ENCODE results near the gene MRPS27. TPM values are rescaled to one million over a fixed set of nuclear protein-coding genes. Genes with fewer than 3 reads are reported as not detected.
A peak's percentile ranks its signal among the peaks of the same experiment; 100 is the strongest.

MRPS27 gene
- polyA plus RNA-seq, 2 of the 4 experiments (the other 2 are of a cell fraction) = 81.0 to 141 TPM

GRCh38 chr5:72368271-72368670, 48.2 kb upstream of the MRPS27 start:
- Histone ChIP-seq H3K4me2 (no peak overlapping the region), H3K4me1 (peaks cover 21% of the 10 kb centered on the region), H3K27ac (peak overlapping the region in 1 of 2 experiments; percentile 41; a peak in 2 of 6 replicates), H3K9me3 (no peaks in the 10 kb centered on the region), H3K4me3 (no peak overlapping the region)
- POLR2A ChIA-PET = interaction anchor here (1.6 kb wide), 1 partner anchor 451 kb away, joined by 5 read pairs; no protein-coding TSS in a partner anchor
- ATAC-seq (no peak), DNase-seq (ENCODE audit: low read depth in 1 of 2, low spot score in 1 of 2) (no peak), FAIRE-seq (no peak)
- 91% methylated on average over 1 of the region's 1 CpG for WGBS (ENCODE audit: missing lambda C conversion rate)
- TF ChIP-seq TP53 (CRISPR knock-in tag; IDR thresholded peaks at IDR 0.05) = no peak
- no peak for TF ChIP-seq EHMT2 (IDR thresholded peaks at IDR 0.05; ENCODE audit: low read depth)
- CTCF ChIA-PET = interaction anchor here (0.7 to 2.2 kb wide), 5 partner anchors 11 to 451 kb away, joined by 3 to 12 read pairs (median 4); no protein-coding TSS in a partner anchor

- TF ChIP-seq TP53 (CRISPR knock-in tag; IDR thresholded peaks at IDR 0.05) (no peak), ZNF302 (CRISPR knock-in tag; IDR thresholded peaks at IDR 0.05) (no peak), HOXB5 (CRISPR knock-in tag; IDR thresholded peaks at IDR 0.05) (no peak), SMC3 (IDR thresholded peaks at IDR 0.05) (peak; percentile 95), ATOH8 (CRISPR knock-in tag; IDR thresholded peaks at IDR 0.05; ENCODE audit: low read depth) (no peak), KDM1A (IDR thresholded peaks at IDR 0.05; ENCODE audit: low read depth) (no peak), CEBPB (IDR thresholded peaks at IDR 0.05) (no peak), NFE2L2 (conservative IDR thresholded peaks at IDR 0.05; ENCODE audit: low read length) (no peak), EHF (CRISPR knock-in tag; IDR thresholded peaks at IDR 0.05) (no peak), MAZ (IDR thresholded peaks at IDR 0.05; ENCODE audit: borderline replicate concordance, low read depth, low read length) (no peak), NPAS2 (CRISPR knock-in tag; IDR thresholded peaks at IDR 0.05; ENCODE audit: borderline replicate concordance) (no peak), E2F6 (IDR thresholded peaks at IDR 0.05; ENCODE audit: borderline replicate concordance, low read depth) (no peak), CTCF (IDR thresholded peaks at IDR 0.05) (peak; percentile 89), HDAC2 (IDR thresholded peaks at IDR 0.05) (no peak), BHLHE40 (IDR thresholded peaks at IDR 0.05; ENCODE audit: low read depth, low read length) (no peak), NR3C1 (IDR thresholded peaks at IDR 0.05) (no peak), ZSCAN20 (CRISPR knock-in tag; IDR thresholded peaks at IDR 0.05) (no peak), MYC (IDR thresholded peaks at IDR 0.05; ENCODE audit: borderline replicate concordance, low read length) (no peak), RAD21 (conservative IDR thresholded peaks at IDR 0.05 in 1 of 2, IDR thresholded peaks at IDR 0.05 in 1 of 2) (peak; percentile 91 to 93)
- TF ChIP-seq, protein P1, sequence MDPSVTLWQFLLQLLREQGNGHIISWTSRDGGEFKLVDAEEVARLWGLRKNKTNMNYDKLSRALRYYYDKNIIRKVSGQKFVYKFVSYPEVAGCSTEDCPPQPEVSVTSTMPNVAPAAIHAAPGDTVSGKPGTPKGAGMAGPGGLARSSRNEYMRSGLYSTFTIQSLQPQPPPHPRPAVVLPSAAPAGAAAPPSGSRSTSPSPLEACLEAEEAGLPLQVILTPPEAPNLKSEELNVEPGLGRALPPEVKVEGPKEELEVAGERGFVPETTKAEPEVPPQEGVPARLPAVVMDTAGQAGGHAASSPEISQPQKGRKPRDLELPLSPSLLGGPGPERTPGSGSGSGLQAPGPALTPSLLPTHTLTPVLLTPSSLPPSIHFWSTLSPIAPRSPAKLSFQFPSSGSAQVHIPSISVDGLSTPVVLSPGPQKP (IDR thresholded peaks at IDR 0.05; ENCODE audit: low read depth, low read length) = no peak
- TF ChIP-seq, protein P2, sequence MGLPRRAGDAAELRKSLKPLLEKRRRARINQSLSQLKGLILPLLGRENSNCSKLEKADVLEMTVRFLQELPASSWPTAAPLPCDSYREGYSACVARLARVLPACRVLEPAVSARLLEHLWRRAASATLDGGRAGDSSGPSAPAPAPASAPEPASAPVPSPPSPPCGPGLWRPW (IDR thresholded peaks at IDR 0.05) = no peak
- TF ChIP-seq, protein P3, sequence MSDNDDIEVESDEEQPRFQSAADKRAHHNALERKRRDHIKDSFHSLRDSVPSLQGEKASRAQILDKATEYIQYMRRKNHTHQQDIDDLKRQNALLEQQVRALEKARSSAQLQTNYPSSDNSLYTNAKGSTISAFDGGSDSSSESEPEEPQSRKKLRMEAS (IDR thresholded peaks at IDR 0.05) = 0 out of 2 replicates have a peak, but pooled peaks have one; percentile 30
- WGBS (ENCODE audit: missing lambda C conversion rate) = 30% methylated on average over 7 of the region's 7 CpGs
- Histone ChIP-seq H3K4me1 (peaks cover 29% of the 10 kb centered on the region), H3K4me2 (no peak overlapping the region), H3K9me3 (no peaks in the 10 kb centered on the region; the same call in 2 of the 3 replicates), H3K4me3 (no peak overlapping the region), H3K27ac (peak overlapping the region; percentile 59 to 81)
- ATAC-seq = peak; percentile 94 to 95
- peak; percentile 52 to 76 for DNase-seq (ENCODE audit: low read depth in 1 of 2, low spot score in 1 of 2)
- CTCF ChIA-PET = interaction anchor here (0.5 to 3.7 kb wide), 52 partner anchors 8 to 717 kb away, joined by 3 to 34 read pairs (median 5); partner anchors contain the start of genes MRPS27, PTCD2 and TNPO1
- POLR2A ChIA-PET = interaction anchor here (0.6 to 1.6 kb wide), 3 partner anchors 158 to 451 kb away, joined by 3 to 10 read pairs (median 4); partner anchors contain the start of gene TNPO1
- FAIRE-seq = no peak
These were observed 46.4 kb upstream of the MRPS27 start for GRCh38 chr5:72366324-72366976.
